ENCODE measurements around the gene TNXB.
"Not testable (repeated sequence)": the region's sequence is repeated elsewhere in the genome, so short reads cannot be mapped to it uniquely, and the experiment has no call there.

TNXB gene

DNA sequence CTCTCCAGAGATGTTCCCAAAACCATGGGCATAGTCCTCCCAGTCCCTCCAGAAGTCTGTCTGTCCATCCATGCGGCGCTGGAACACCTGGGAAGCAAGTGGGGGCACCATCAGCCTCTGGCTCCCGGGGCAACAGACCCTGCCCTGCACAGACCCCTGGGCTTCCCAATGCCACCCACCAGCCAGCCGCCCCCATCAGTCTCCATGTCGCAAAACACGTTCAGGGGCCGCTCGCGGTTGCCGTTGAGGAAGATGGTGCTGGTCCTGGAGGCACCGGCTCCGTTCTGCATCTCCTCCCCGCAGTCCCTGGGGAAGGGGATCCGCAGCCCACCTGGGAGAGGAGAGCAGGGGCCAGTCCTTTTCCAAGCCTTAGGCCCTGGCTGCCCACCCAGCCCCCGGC lies 66.9 kb downstream of the TNXB start:
- in situ Hi-C loops (cut with MboI; ENCODE audit: low sequenced_read_pairs): not testable (repeated sequence)

DNA sequence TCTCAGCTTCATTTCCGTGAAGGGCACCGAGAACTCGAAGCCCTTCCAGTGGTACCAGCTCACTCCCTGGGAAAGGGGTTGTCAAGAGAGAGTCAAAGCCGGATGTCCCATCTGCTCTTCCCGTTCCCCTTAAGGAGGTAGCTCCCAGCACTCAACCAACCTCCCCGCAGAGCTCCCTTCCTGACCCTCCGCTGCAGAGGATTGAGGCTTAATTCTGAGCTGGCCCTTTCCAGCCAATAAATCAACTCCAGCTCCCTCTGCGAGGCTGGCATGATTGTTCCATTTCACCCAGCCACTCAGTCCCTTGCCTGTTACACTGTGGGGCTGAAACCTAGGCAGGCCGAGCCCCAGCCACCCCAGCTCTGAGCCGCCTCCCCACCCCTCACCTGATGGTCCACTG lies 67.8 kb downstream of the TNXB start:
- in situ Hi-C loops (cut with MboI; ENCODE audit: low sequenced_read_pairs): not testable (repeated sequence)

DNA sequence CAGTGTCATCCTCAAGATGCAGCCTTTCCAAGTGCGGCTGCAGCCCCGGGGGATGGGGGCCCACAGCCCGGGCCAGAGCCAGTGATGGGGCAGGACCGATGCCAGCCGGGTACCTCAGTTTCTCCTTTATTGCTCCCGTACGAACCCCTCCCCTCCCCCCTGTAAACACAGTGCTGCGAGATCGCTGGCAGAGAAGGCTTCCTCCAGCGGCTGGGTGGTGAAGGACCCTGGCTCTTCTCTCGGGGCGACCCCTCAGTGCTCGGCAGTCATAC lies 68.2 kb downstream of the TNXB start:
- in situ Hi-C loops (cut with MboI; ENCODE audit: low sequenced_read_pairs): not testable (repeated sequence)

DNA sequence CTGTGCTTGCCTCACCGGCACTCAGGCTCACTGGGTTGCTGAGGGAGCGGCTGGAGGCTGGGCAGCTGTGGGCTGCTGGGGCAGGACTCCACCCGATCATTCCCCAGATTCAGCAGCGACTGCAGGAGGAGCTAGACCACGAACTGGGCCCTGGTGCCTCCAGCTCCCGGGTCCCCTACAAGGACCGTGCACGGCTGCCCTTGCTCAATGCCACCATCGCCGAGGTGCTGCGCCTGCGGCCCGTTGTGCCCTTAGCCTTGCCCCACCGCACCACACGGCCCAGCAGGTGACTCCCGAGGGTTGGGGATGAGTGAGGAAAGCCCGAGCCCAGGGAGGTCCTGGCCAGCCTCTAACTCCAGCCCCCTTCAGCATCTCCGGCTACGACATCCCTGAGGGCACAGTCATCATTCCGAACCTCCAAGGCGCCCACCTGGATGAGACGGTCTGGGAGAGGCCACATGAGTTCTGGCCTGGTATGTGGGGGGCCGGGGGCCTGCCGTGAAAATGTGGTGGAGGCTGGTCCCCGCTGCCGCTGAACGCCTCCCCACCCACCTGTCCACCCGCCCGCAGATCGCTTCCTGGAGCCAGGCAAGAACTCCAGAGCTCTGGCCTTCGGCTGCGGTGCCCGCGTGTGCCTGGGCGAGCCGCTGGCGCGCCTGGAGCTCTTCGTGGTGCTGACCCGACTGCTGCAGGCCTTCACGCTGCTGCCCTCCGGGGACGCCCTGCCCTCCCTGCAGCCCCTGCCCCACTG lies 68.7 kb downstream of the TNXB start:
- in situ Hi-C loops (cut with MboI; ENCODE audit: low sequenced_read_pairs): not testable (repeated sequence)

DNA sequence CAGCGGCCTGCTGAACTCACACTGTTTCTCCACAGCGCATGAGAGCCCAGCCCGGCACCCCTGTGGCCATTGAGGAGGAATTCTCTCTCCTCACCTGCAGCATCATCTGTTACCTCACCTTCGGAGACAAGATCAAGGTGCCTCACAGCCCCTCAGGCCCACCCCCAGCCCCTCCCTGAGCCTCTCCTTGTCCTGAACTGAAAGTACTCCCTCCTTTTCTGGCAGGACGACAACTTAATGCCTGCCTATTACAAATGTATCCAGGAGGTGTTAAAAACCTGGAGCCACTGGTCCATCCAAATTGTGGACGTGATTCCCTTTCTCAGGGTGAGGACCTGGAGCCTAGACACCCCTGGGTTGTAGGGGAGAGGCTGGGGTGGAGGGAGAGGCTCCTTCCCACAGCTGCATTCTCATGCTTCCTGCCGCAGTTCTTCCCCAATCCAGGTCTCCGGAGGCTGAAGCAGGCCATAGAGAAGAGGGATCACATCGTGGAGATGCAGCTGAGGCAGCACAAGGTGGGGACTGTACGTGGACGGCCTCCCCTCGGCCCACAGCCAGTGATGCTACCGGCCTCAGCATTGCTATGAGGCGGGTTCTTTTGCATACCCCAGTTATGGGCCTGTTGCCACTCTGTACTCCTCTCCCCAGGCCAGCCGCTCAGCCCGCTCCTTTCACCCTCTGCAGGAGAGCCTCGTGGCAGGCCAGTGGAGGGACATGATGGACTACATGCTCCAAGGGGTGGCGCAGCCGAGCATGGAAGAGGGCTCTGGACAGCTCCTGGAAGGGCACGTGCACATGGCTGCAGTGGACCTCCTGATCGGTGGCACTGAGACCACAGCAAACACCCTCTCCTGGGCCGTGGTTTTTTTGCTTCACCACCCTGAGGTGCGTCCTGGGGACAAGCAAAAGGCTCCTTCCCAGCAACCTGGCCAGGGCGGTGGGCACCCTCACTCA lies 69.5 kb downstream of the TNXB start:
- in situ Hi-C loops (cut with MboI; ENCODE audit: low sequenced_read_pairs): not testable (repeated sequence)

DNA sequence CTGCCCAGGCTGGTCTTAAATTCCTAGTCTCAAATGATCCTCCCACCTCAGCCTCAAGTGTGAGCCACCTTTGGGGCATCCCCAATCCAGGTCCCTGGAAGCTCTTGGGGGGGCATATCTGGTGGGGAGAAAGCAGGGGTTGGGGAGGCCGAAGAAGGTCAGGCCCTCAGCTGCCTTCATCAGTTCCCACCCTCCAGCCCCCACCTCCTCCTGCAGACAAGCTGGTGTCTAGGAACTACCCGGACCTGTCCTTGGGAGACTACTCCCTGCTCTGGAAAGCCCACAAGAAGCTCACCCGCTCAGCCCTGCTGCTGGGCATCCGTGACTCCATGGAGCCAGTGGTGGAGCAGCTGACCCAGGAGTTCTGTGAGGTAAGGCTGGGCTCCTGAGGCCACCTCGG lies 70.3 kb downstream of the TNXB start:
- in situ Hi-C loops (cut with MboI; ENCODE audit: low sequenced_read_pairs): not testable (repeated sequence)

DNA sequence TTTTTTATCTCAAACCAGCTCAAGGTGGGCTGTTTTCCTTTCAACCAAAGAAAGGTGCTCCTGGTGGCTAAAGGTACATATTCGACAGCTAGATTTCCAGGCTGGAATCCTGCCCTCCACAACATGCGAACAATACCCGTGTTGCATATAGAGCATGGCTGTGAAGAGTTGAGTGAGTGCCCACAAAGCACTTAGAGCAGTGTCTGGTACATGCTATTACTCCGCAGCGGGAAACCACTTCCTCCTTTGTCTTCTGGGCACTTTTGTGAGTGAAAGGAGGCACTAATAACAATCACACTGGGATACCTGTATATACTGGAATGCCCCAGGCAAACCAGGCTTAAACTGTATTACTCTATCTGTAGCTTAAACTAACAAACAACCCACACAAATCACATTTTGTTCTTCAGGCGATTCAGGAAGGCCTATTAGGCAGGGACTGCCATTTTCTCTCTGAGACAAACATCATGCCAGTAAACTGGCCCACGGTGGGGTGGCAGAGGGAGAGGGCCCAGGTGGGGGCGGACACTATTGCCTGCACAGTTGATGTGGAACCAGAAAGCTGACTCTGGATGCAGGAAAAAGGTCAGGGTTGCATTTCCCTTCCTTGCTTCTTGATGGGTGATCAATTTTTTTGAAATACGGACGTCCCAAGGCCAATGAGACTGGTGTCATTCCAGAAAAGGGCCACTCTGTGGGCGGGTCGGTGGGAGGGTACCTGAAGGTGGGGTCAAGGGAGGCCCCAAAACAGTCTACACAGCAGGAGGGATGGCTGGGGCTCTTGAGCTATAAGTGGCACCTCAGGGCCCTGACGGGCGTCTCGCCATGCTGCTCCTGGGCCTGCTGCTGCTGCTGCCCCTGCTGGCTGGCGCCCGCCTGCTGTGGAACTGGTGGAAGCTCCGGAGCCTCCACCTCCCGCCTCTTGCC lies 71.3 kb downstream of the TNXB start, which contains the start of gene CYP21A2:
Gene CYP21A2, plus strand, starts transcription at position 818 of the 927 bp plus-strand sequence. Its CDS starts 8 bp downstream, at position 826.
- in situ Hi-C loops (cut with MboI; ENCODE audit: low sequenced_read_pairs): not testable (repeated sequence)

DNA sequence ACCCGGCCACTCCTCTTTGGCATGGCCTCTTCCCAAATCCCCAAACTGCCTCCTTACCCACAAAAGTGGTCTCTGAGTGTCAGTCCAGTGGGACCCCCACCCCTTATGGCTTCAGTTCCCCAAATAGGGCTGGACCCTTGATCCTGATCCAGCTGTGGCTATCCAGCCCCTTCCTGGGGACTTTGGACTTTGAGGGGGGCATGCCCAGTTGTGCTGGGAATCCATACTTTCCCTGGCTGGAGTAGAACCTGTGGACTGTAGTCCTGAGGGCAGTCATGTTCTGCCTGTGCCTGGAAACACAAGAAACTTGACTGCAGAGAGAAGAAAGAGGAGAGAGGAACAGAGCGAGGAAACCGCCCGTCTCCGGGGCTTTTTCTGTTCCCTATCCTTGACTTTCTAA lies 72.0 kb downstream of the TNXB start:
- in situ Hi-C loops (cut with MboI; ENCODE audit: low sequenced_read_pairs): not testable (repeated sequence)

DNA sequence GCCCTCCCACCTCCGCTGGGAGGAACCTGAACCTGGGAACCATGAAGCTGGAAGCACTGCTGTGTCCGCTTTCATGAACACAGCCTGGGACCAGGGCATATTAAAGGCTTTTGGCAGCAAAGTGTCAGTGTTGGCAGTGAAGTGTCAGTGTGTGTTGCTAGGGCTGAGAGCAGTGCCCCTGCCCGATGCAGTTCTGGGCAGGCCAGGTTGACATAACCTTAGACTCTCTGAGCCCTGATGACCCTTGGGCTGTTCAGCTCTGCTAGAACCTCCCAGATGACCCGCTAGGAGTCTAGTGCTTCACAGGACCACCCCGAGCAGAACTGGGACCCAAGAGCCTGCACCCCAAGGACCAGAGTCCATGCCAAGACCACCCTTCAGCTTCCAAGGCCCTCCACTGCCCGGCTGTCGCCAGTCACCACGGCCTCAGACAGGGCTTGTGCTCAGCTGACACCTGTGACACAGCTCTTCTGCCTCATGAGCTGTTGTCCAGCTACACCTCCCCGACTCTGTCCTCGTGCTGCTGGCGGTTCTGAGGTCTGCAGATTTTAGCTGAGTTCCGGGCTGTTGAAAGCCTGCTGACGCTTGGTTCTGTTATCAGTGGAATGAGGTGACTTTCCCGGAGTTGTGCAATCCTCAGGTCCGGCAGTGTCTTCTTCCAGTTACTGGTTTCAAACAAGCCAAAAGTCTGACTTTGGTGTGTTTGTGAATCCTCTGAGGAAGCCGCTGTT lies 73.7 kb downstream of the TNXB start:
- in situ Hi-C loops (cut with MboI; ENCODE audit: low sequenced_read_pairs): not testable (repeated sequence)

DNA sequence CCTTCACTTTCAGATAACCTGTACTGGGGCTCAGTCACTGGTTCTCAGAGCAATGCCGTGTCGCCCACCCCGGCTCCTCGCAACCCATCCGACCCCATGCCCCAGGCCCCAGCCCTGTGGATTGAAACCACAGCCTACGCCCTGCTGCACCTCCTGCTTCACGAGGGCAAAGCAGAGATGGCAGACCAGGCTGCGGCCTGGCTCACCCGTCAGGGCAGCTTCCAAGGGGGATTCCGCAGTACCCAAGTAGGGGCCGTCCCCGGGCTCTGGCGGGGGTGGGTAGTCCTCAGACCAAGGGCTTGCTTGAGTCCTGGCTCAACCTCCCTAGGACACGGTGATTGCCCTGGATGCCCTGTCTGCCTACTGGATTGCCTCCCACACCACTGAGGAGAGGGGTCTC lies 79.6 kb downstream of the TNXB start:
- in situ Hi-C loops (cut with MboI; ENCODE audit: low sequenced_read_pairs): not testable (repeated sequence)

DNA sequence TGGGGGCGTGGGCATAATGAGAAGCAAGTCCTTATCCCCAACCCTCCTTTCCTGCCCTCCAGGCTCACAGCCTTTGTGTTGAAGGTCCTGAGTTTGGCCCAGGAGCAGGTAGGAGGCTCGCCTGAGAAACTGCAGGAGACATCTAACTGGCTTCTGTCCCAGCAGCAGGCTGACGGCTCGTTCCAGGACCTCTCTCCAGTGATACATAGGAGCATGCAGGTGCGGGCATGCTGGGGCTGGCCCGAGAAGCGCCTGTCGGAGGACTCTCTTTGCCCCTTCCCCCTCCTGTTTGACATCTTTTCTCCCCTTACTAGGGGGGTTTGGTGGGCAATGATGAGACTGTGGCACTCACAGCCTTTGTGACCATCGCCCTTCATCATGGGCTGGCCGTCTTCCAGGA lies 80.5 kb downstream of the TNXB start:
- in situ Hi-C loops (cut with MboI; ENCODE audit: low sequenced_read_pairs): not testable (repeated sequence)

DNA sequence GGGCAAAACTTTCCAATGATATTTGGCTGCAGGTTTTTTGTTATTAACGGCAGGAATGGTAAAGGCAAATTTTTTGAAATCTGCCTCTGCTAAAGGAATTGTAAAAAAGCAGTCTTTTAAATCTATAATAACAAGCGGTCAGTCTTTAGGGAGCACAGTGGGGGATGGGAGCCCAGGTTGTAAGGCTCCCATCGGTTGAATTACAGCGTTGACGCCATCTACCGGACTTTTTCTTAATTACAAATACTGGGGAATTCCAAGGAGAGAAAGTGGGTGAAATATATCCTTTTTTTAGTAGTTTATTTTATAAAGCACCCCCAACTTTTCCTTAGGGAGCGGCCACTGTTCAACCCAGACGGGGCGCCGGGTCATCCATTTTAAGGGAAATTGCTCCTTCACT lies 87.0 kb downstream of the TNXB start:
- in situ Hi-C loops (cut with MboI; ENCODE audit: low sequenced_read_pairs): not testable (repeated sequence)

DNA sequence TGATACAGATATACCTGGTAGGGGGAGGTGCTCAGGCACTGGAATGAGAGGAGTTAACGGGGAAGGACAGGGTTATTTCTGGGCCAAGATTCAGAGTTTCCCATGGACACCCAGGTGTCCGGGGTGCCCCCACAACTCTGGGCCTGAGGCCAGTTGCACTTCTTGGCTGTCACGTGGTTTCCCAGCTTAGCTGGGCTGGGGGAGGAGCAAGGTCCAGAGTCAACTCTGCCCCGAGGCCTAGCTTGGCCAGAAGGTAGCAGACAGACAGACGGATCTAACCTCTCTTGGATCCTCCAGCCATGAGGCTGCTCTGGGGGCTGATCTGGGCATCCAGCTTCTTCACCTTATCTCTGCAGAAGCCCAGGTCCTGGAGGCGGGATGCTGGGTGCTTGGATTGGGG lies 94.6 kb downstream of the TNXB start, which contains the start of gene C4B:
Gene C4B, plus strand, starts transcription at position 249 of the 400 bp plus-strand sequence. Its CDS starts 51 bp downstream, at position 300.
- in situ Hi-C loops (cut with MboI; ENCODE audit: low sequenced_read_pairs): not testable (repeated sequence)

DNA sequence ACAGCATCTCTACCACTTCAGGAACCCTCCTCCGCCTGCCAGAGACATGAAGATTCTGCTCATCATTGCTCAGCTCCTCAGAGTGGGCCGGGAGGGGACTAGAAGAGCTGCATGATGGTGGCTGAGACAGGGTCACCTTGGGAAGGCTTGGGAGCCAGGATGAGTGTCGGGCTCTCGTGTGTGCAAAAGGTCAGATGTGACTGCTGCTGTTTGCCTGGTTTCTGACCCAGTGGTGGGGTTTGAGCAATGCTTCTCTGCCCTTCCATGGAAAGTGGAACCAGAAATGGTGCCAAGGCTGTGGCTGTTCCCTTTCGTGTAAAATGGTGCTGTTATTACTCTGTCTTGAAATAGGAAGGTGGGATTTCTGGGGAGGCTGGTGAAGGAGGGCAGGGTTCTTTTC lies 95.4 kb downstream of the TNXB start:
- in situ Hi-C loops (cut with MboI; ENCODE audit: low sequenced_read_pairs): not testable (repeated sequence)

DNA sequence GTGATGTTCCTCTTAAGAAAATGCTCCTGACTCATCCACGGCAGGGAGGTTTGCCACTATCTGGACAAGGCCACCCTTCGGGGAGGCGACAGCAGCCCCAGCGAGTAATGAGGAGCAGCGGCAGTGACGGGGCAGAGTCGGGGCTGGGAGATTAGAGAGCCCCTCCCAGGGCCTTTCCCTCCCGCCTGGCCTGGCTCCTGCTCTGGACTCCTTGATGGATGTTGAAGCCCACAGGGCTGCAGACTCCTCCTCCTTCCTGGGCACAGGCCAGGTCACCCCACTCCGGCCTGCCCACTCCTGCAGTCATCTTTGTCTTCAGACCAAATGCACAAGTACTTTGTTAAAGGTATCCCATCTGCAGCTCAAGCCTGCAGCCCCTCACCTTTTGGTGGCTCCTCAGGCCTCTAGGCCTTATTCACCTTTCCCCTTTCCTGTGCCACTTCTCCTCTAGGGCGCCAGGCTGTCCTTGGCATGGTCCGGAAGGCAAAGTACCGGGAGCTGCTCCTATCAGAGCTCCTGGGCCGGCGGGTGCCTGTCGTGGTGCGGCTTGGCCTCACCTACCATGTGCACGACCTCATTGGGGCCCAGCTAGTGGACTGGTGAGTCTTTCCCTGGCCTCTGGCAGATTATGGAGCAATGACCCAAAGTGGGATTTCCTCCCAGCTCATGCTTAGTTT lies 96.1 kb downstream of the TNXB start:
- in situ Hi-C loops (cut with MboI; ENCODE audit: low sequenced_read_pairs): not testable (repeated sequence)

DNA sequence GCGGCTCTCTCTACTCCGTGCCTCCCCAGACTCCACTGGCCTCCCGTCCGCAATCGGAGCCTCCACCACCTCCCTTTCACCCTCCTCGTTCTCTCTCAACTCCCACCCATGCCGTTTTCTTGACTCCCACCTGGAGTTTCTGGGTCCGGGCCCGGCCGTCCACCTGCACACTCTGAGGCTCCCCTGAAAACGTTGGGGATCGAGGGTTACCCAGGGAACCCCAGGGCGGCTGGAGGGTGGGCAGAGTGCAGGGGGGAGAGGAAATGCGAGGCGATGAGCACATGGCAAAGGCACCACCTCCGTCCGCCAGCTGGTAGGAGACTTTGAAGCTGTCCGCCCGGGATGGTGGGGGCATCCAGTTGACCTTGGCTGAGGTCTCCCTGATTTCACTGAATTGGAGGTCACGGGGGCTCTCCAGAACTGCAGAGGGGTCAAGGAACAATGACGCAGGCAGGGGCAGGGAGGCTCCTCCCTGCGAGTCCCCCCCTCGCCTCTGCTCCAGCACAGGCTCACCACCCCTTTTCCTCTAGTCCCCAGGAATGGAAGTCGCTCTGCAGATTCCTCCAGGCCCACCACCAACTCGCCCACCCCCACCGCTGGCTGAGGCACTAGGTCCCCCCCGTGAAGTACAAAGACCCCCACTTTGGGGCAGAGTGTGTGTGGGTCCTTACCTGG lies 98.1 kb downstream of the TNXB start:
- in situ Hi-C loops (cut with MboI; ENCODE audit: low sequenced_read_pairs): not testable (repeated sequence)

DNA sequence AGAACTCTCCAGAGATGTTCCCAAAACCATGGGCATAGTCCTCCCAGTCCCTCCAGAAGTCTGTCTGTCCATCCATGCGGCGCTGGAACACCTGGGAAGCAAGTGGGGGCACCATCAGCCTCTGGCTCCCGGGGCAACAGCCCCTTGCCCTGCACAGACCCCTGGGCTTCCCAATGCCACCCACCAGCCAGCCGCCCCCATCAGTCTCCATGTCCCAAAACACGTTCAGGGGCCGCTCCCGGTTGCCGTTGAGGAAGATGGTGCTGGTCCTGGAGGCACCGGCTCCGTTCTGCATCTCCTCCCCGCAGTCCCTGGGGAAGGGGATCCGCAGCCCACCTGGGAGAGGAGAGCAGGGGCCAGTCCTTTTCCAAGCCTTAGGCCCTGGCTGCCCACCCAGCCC lies 99.6 kb downstream of the TNXB start:
- in situ Hi-C loops (cut with MboI; ENCODE audit: low sequenced_read_pairs): not testable (repeated sequence)

DNA sequence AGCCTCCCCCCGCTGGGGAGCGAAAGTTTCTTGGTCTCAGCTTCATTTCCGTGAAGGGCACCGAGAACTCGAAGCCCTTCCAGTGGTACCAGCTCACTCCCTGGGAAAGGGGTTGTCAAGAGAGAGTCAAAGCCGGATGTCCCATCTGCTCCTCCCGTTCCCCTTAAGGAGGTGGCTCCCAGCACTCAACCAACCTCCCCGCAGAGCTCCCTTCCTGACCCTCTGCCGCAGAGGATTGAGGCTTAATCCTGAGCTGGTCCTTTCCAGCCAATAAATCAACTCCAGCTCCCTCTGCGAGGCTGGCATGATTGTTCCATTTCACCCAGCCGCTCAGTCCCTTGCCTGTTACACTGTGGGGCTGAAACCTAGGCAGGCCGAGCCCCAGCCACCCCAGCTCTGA lies 100.5 kb downstream of the TNXB start:
- in situ Hi-C loops (cut with MboI; ENCODE audit: low sequenced_read_pairs): not testable (repeated sequence)

DNA sequence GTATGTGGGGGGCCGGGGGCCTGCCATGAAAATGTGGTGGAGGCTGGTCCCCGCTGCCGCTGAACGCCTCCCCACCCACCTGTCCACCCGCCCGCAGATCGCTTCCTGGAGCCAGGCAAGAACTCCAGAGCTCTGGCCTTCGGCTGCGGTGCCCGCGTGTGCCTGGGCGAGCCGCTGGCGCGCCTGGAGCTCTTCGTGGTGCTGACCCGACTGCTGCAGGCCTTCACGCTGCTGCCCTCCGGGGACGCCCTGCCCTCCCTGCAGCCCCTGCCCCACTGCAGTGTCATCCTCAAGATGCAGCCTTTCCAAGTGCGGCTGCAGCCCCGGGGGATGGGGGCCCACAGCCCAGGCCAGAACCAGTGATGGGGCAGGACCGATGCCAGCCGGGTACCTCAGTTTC lies 101.1 kb downstream of the TNXB start:
- in situ Hi-C loops (cut with MboI; ENCODE audit: low sequenced_read_pairs): not testable (repeated sequence)

Measured in HL-60/S4 (cell line).